ENCODE measurements around the gene DNAL1.

Gene DNAL1

DNA sequence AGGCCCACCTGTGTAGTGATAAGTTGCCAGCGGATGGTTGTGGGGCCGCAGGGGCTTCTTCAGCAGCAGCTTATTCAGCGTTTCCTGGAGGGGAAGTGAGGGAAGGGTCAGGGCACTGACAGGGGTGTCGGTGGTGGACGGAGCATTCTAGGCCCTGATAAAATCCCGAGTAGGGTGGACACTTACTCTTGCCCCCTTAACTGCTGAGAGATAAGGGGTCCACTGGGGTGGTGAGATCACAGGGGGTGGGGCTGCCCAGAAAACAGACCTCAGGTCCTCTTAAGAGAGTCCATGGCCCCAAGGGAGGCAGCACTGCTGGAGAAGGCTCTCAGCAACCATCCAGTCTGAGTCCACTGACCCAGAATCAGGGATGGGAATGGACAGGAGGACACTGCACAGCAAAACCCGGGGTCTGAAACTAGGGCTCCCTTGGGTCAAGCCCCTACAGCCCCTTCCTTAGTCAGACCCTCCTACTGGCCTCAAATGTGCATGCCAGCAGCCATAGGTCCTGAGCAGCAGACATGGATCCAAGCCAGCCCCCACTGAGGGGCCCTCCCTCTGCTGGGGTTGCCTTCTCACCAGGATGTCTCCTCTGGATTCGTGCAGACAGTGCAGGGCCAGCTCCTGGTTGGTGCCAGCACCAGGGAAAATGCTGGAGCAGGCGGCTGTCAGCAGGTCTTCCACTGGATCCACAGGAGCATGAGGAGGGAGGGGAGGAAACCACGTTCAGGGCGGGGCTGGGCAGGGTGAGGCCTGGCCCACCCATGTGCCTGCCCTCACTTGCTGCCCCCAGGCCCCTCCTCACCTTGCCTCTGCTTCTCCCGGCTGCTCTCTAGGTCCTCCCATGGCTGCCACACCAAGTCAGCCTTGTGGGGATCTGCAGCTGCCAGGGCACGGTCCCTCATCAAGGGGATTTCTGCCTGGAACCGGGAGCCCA lies 81.5 kb downstream of the DNAL1 start:
- Histone ChIP-seq H3K9me3 (ENCODE audit: control insufficient read depth in 1 of 2, low read length in 2 of 2) (no peaks in the 10 kb centered on the region), H3K36me3 (ENCODE audit: control insufficient read depth in 1 of 2, insufficient read depth in 2 of 2, low read length in 2 of 2) (peaks cover 63 to 71% of the 10 kb centered on the region in 2 donors), H3K4me3 (ENCODE audit: low read depth in 1 of 2, low read length in 2 of 2) (peak overlapping the region in 1 of 2 donors; percentile 3), H3K4me1 (ENCODE audit: control insufficient read depth in 1 of 2, insufficient read depth in 2 of 2, low read length in 2 of 2) (peaks cover 29 to 69% of the 10 kb centered on the region in 2 donors), H3K27me3 (ENCODE audit: low read depth, low read length) (no peaks in the 10 kb centered on the region), H3K27ac (ENCODE audit: low read length) (peak overlapping the region; percentile 5)

DNA sequence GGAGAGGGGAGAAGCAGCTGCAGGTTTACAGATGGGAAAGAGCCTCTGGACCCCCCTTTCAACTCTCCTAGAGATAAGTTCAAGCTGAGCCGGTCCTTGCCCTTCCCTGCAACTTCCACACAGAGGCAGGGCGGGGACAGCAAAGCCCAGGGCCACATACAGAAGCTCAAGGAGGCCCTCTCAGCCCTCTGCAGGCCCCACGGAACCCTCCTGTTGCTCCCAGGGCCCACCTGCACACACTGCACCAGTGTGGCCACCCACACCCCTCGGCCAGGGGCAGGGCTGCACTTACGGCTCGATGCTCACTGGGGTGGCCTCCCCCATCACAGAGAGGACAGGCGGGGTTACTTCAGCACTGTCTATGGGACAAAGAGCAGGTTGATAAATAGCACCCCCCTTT lies 82.4 kb downstream of the DNAL1 start:
- H3K9me3 ChIP-seq (ENCODE audit: control insufficient read depth in 1 of 2, low read length in 2 of 2): no peaks in the 10 kb centered on the region
- peaks cover 55 to 64% of the 10 kb centered on the region in 2 donors for H3K36me3 ChIP-seq (ENCODE audit: control insufficient read depth in 1 of 2, insufficient read depth in 2 of 2, low read length in 2 of 2)
- H3K4me1 ChIP-seq (ENCODE audit: control insufficient read depth in 1 of 2, insufficient read depth in 2 of 2, low read length in 2 of 2): peaks cover 29 to 74% of the 10 kb centered on the region in 2 donors
- H3K27me3 ChIP-seq (ENCODE audit: low read depth, low read length): no peaks in the 10 kb centered on the region
- H3K4me3 ChIP-seq (ENCODE audit: low read depth in 1 of 2, low read length in 2 of 2): no peak overlapping the region
- H3K27ac ChIP-seq (ENCODE audit: low read length): peak overlapping the region; percentile 56

DNA sequence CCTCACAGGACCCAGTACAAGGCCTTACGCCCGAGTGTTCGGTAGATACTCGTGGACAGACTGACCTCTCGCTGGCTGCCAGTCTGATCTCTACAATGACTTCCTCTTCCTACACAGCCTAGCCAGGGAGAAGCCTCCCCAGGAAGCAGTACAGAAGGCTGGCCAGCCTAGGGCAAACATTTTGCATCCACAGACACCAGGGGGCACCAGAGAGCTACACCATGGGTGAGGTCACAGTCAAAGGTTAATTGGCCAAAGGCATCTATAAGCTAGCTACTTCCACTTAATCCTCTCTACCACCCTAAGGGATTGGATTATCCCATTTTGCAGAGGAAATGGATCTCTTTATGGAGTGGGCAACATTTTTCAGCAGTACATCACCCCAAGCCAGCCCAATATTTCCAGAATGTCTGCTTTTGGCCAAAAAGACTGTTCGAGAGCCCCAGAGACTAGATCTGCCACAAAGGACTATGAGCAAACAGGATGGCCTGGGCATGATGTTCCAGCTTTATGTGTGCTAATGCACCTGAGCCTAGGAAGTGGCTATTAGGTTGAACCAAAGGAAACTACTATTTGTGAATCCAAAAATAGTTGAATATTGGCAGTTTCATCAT lies 84.0 kb downstream of the DNAL1 start:
- H3K36me3 ChIP-seq (ENCODE audit: control insufficient read depth in 1 of 2, insufficient read depth in 2 of 2, low read length in 2 of 2): peaks cover 51 to 52% of the 10 kb centered on the region in 2 donors
- H3K4me3 ChIP-seq (ENCODE audit: low read depth in 1 of 2, low read length in 2 of 2): peak overlapping the region in 1 of 2 donors; percentile 26
- peak overlapping the region; percentile 73 for H3K27ac ChIP-seq (ENCODE audit: low read length)
- H3K27me3 ChIP-seq (ENCODE audit: low read depth, low read length): no peaks in the 10 kb centered on the region
- no peaks in the 10 kb centered on the region for H3K9me3 ChIP-seq (ENCODE audit: control insufficient read depth in 1 of 2, low read length in 2 of 2)
- H3K4me1 ChIP-seq (ENCODE audit: control insufficient read depth in 1 of 2, insufficient read depth in 2 of 2, low read length in 2 of 2): peaks cover 29 to 61% of the 10 kb centered on the region in 2 donors

- peaks cover 26 to 58% of the 10 kb centered on the region in 2 donors for H3K4me1 ChIP-seq (ENCODE audit: control insufficient read depth in 1 of 2, insufficient read depth in 2 of 2, low read length in 2 of 2)
- peaks cover 49 to 53% of the 10 kb centered on the region in 2 donors for H3K36me3 ChIP-seq (ENCODE audit: control insufficient read depth in 1 of 2, insufficient read depth in 2 of 2, low read length in 2 of 2)
Measured at GRCh38 chr14:73729556-73730265, 84.9 kb downstream of the DNAL1 start.

DNA sequence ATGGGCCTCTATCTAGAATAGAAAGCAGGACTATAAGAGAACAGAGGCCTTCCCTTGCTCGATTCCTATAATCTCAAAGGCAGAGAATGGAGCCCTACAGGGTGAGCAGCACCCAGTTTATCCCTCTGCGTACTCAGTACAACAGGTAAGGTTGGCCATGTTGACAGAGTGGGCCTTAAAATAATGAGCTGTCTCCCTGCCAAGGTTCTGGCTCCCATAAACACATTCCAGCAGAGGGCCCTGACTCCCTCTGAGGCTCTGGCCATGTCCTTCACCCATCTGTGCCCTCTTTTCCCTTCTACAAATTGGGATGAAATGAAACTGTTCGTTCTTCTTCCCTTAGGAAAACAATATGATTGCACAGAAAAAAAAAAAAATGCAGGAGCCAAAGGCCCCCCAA lies 86.3 kb downstream of the DNAL1 start:
- no peaks in the 10 kb centered on the region for H3K9me3 ChIP-seq (ENCODE audit: control insufficient read depth in 1 of 2, low read length in 2 of 2)
- peaks cover 12 to 44% of the 10 kb centered on the region in 2 donors for H3K4me1 ChIP-seq (ENCODE audit: control insufficient read depth in 1 of 2, insufficient read depth in 2 of 2, low read length in 2 of 2)
- H3K27ac ChIP-seq (ENCODE audit: low read length): peak overlapping the region; percentile 33
- H3K36me3 ChIP-seq (ENCODE audit: control insufficient read depth in 1 of 2, insufficient read depth in 2 of 2, low read length in 2 of 2): peaks cover 39 to 40% of the 10 kb centered on the region in 2 donors
- H3K27me3 ChIP-seq (ENCODE audit: low read depth, low read length): no peaks in the 10 kb centered on the region
- no peak overlapping the region for H3K4me3 ChIP-seq (ENCODE audit: low read depth in 1 of 2, low read length in 2 of 2)

More at GRCh38 chr14:73729556-73730265, 84.9 kb downstream of the DNAL1 start:
- Histone ChIP-seq H3K27me3 (ENCODE audit: low read depth, low read length) (no peaks in the 10 kb centered on the region), H3K9me3 (ENCODE audit: control insufficient read depth in 1 of 2, low read length in 2 of 2) (no peaks in the 10 kb centered on the region), H3K4me3 (ENCODE audit: low read depth in 1 of 2, low read length in 2 of 2) (no peak overlapping the region), H3K27ac (ENCODE audit: low read length) (peak overlapping the region; percentile 73)

DNA sequence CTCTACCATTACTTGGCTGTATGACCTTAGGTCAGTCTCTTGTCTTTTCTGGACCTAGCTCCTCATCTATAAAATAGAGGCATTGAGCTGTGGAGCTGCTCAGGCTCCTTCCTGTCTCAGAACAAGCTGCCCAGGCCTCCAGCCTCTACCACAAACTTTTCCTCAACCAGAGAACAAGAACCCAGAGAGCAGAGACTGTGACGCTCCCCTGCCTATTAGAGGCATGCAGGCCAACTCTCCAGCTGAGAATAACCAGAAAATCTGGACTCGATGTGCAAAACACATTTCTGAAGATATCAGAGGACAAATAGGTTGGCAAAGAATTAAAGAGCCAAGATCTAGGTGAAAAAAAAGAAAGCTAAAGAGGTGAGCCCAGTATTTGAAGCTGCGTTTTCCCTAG lies 87.2 kb downstream of the DNAL1 start:
- Histone ChIP-seq H3K4me3 (ENCODE audit: low read depth in 1 of 2, low read length in 2 of 2) (no peak overlapping the region), H3K4me1 (ENCODE audit: control insufficient read depth in 1 of 2, insufficient read depth in 2 of 2, low read length in 2 of 2) (peaks cover 11 to 35% of the 10 kb centered on the region in 2 donors), H3K9me3 (ENCODE audit: control insufficient read depth in 1 of 2, low read length in 2 of 2) (no peaks in the 10 kb centered on the region), H3K27ac (ENCODE audit: low read length) (no peak overlapping the region), H3K36me3 (ENCODE audit: control insufficient read depth in 1 of 2, insufficient read depth in 2 of 2, low read length in 2 of 2) (peaks cover 34 to 40% of the 10 kb centered on the region in 2 donors), H3K27me3 (ENCODE audit: low read depth, low read length) (no peaks in the 10 kb centered on the region)

DNA sequence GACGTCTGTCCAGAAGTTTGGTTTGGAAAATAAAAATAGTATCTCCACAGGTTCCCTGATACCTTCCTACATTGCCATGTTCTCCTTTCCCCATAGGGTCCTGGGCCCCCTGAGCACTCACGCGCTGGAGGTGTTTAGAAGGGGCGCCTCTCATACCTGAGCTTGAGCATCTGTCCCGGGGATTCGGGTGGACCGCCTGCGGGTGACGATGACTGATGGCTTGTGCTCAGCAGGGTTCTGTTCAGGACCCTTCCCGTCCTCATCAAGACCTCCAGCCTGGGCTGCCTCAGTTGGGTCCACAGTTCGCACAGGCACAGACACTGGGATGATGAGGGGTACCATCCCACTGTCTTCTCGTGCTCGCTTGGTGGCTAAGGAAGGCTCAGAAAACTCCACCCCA lies 92.1 kb downstream of the DNAL1 start:
- no peak overlapping the region for H3K27ac ChIP-seq (ENCODE audit: low read length)
- peaks cover 21 to 40% of the 10 kb centered on the region in 2 donors for H3K4me1 ChIP-seq (ENCODE audit: control insufficient read depth in 1 of 2, insufficient read depth in 2 of 2, low read length in 2 of 2)
- no peaks in the 10 kb centered on the region for H3K9me3 ChIP-seq (ENCODE audit: control insufficient read depth in 1 of 2, low read length in 2 of 2)
- H3K4me3 ChIP-seq (ENCODE audit: low read depth in 1 of 2, low read length in 2 of 2): no peak overlapping the region
- H3K36me3 ChIP-seq (ENCODE audit: control insufficient read depth in 1 of 2, insufficient read depth in 2 of 2, low read length in 2 of 2): peaks cover 14 to 43% of the 10 kb centered on the region in 2 donors
- no peaks in the 10 kb centered on the region for H3K27me3 ChIP-seq (ENCODE audit: low read depth, low read length)

GRCh38 chr14:73738518-73739173 lies 93.9 kb downstream of the DNAL1 start:
- H3K36me3 ChIP-seq (ENCODE audit: control insufficient read depth in 1 of 2, insufficient read depth in 2 of 2, low read length in 2 of 2): peaks cover 14 to 43% of the 10 kb centered on the region in 2 donors
- no peak overlapping the region for H3K4me3 ChIP-seq (ENCODE audit: low read depth in 1 of 2, low read length in 2 of 2)
- H3K27me3 ChIP-seq (ENCODE audit: low read depth, low read length): no peaks in the 10 kb centered on the region
- no peaks in the 10 kb centered on the region for H3K9me3 ChIP-seq (ENCODE audit: control insufficient read depth in 1 of 2, low read length in 2 of 2)
- H3K27ac ChIP-seq (ENCODE audit: low read length): no peak overlapping the region
- H3K4me1 ChIP-seq (ENCODE audit: control insufficient read depth in 1 of 2, insufficient read depth in 2 of 2, low read length in 2 of 2): peaks cover 39 to 52% of the 10 kb centered on the region in 2 donors

GRCh38 chr14:73739174-73739898 lies 94.5 kb downstream of the DNAL1 start:
- peaks cover 14 to 38% of the 10 kb centered on the region in 2 donors for H3K36me3 ChIP-seq (ENCODE audit: control insufficient read depth in 1 of 2, insufficient read depth in 2 of 2, low read length in 2 of 2)
- H3K27me3 ChIP-seq (ENCODE audit: low read depth, low read length): no peaks in the 10 kb centered on the region
- H3K4me1 ChIP-seq (ENCODE audit: control insufficient read depth in 1 of 2, insufficient read depth in 2 of 2, low read length in 2 of 2): peaks cover 46 to 59% of the 10 kb centered on the region in 2 donors
- no peak overlapping the region for H3K4me3 ChIP-seq (ENCODE audit: low read depth in 1 of 2, low read length in 2 of 2)
- no peaks in the 10 kb centered on the region for H3K9me3 ChIP-seq (ENCODE audit: control insufficient read depth in 1 of 2, low read length in 2 of 2)
- H3K27ac ChIP-seq (ENCODE audit: low read length): no peak overlapping the region

DNA sequence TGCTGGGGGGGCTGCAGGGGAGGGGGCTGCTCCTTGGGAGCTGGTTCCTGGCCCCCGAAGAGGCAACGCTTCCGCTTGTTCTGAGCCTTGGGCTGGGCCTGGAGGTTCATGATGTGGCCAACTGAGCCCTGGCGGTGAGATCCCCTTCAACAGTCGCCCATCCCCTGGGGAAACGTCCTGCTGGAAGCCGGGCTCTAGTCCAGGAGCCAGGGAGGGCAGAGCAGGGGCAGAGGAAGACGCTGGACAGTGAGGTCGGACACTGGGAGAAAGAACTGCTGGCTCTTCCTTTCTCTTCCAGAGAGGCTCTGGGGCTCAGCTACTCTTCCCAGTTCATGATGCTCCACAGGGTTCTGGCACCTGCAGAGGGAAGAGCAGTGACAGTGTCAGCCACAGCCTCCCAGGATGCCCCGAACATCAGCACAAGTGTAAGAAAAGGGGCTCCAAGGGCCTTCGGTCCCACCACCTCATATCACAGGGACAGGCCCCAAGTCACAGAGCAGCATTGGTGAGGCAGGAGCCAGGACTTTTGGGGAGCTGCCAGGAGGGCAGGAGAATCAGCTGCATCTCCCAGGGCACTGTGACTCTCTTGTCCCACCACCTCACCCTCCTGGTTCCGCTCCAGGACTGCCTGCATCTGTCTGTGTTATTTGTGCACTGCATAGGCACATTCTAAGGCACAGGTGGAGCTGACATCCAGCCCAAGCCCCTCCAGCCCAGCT lies 95.3 kb downstream of the DNAL1 start:
- peaks cover 53 to 66% of the 10 kb centered on the region in 2 donors for H3K4me1 ChIP-seq (ENCODE audit: control insufficient read depth in 1 of 2, insufficient read depth in 2 of 2, low read length in 2 of 2)
- H3K27me3 ChIP-seq (ENCODE audit: low read depth, low read length): no peaks in the 10 kb centered on the region
- H3K4me3 ChIP-seq (ENCODE audit: low read depth in 1 of 2, low read length in 2 of 2): peak overlapping the region; percentile 37 to 44
- peak overlapping the region; percentile 76 for H3K27ac ChIP-seq (ENCODE audit: low read length)
- H3K9me3 ChIP-seq (ENCODE audit: control insufficient read depth in 1 of 2, low read length in 2 of 2): no peaks in the 10 kb centered on the region
- peaks cover 11 to 33% of the 10 kb centered on the region in 2 donors for H3K36me3 ChIP-seq (ENCODE audit: control insufficient read depth in 1 of 2, insufficient read depth in 2 of 2, low read length in 2 of 2)
